ENCODE results near the gene TMEM253.

Gene TMEM253

GRCh38 chr14:21068521-21069387, 32.1 kb upstream of the TMEM253 start:
- Mint-ChIP-seq H3K27me3 (peaks cover 46% of the 10 kb centered on the region), H3K4me1 (peaks cover 27% of the 10 kb centered on the region), H3K27ac (no peak overlapping the region), H3K36me3 (no peaks in the 10 kb centered on the region), H3K4me3 (peak overlapping the region; percentile 80), H3K9me3 (no peaks in the 10 kb centered on the region)

DNA sequence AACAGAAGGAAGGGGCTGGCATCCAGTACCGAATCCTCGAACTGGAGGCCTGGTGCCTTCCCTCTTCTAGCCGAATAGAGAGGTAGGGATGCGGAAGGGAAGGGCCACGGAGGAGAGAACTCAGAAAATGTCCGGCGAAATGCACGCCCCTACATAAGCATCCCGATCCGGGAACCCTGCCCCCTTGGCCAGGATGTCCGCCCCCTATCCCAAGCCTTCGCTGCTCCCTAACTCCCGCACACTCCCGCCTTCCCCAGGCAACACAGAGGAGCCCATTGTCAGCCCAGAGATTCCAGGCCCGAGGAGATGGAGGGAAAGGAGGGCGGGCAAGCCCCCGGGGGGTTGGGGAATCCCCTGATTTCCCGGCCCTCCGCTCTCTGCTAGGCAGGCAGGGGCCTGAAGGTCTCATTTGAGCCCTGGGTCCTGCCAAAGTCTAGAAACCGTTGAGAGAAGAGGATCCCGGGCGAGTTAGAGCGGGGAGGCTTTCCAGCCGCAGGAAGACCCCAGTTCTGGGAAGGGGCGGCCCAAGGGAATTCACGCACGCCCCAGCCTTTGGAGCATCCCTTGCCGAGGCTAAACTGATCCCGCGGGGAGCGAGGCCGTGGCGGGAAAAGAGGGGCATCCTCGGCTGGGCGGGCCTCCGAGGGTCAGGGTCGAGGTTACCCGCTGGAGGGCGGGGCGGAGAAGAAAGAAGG, 31.3 kb upstream of the TMEM253 start:
- Mint-ChIP-seq H3K4me1 (peaks cover 27% of the 10 kb centered on the region), H3K4me3 (peak overlapping the region; percentile 80), H3K9me3 (no peaks in the 10 kb centered on the region), H3K27me3 (peaks cover 46% of the 10 kb centered on the region), H3K27ac (no peak overlapping the region), H3K36me3 (no peaks in the 10 kb centered on the region)

DNA sequence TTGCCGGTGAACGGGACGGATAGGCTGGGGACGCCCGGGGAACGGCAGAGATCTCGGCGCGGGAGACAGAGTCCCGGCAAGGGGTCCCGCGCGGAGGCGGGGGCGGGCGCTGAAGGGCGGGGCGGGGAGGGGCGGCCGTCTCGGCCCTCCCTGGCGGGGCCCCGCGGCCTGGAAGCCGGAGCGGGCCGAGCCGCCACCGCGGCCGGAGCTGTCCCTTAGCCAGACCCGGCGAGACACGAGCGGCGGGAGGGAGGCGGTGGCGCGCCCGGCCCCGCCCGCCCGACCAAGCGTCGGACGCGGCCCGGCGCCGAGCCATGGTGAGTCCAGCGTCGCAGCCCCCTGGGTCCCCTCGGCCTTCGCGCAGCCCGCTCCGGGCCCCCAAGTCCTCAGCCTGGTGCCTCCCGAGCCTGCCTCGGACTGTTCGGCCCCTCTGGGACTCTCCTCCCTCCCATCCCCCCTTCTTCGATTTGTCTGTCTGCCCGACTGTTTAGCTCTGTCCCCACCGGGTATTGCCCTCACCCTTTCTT, 30.7 kb upstream of the TMEM253 start, which contains the start of gene ARHGEF40:
TSS of gene ARHGEF40 (plus strand) at position 222 of the 527 bp plus-strand sequence. CDS start at position 315, 93 bp downstream.
- H3K36me3 Mint-ChIP-seq = no peaks in the 10 kb centered on the region
- H3K27me3 Mint-ChIP-seq = peaks cover 44% of the 10 kb centered on the region
- peak within 1 kb of the TSS; percentile 85 for H3K4me3 Mint-ChIP-seq
- peak within 1 kb of the TSS; percentile 41 for H3K27ac Mint-ChIP-seq
- peaks cover 27% of the 10 kb centered on the region for H3K4me1 Mint-ChIP-seq
- H3K9me3 Mint-ChIP-seq = no peaks in the 10 kb centered on the region

DNA sequence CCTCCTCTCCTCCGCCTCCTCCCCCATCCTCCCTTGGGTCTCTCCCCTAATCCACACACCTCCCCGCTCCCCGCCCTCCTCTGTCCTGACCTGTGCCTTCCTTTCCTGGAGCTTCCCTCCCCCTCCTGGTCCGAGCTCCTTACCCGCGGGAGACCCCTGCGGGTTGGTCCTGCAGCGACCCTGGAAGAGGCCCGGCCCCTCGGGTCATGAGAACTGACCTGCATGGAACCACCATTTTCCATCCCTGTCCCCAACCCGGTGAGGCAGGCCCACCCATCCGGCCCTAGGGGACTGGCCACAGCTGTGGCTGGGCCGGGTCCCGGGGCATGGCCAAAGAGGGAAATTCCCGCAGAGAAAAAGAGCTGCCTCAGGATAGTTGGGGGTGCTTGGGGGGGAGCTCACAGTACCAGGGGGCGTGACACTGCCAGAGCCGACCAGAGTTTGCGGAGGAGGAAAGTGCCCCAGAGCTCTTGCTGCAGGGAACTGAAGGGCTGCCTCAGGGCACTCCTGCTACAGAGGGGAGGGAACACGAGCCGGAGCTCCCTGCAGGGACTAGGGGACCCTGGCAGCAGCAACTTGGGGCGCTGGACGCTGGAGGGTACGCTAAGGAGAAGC, 30.1 kb upstream of the TMEM253 start:
- Mint-ChIP-seq H3K4me1 (peaks cover 27% of the 10 kb centered on the region), H3K9me3 (no peaks in the 10 kb centered on the region), H3K27me3 (peaks cover 39% of the 10 kb centered on the region), H3K36me3 (no peaks in the 10 kb centered on the region), H3K4me3 (peak overlapping the region; percentile 85), H3K27ac (peak overlapping the region; percentile 41)

DNA sequence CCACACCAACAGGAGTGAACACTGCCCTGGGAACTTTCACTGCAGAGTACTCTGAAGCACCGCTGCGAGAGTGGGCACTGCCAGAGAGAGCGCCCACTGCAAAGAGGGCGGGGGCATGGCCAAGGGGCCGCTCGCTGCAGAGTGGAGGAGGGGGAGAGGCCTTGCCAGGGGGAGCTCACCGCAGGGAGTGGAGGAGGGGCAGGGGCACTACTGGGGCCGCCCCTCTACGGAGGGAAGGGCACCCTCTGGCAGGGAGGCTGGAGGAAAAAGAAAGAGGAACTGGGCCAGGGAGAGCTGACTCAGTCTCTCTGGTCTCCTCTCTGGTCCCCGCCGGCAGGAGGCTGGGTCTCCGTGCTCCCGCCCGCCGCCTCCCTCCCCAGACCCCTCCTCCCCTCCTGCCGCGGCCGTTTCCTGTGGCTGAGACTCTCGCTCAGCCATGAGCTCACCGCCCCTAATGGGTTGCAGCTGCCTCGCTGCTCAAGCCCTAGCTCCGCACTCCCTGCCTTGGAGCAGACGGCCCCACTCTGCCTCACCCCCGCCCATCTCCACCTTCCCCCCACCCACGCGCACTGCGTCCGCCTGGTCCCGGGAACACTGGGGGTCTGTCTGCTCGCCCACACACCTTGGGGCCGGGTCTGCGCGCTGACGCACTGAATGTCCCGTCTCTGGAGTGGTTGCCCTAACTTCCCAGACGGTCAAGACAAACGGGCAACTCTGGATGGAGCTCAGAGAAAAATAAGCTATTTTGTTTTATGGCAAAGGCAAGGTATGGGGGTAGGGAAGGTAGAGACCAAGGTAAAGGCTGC, 29.4 kb upstream of the TMEM253 start:
- H3K36me3 Mint-ChIP-seq = no peaks in the 10 kb centered on the region
- no peak overlapping the region for H3K27ac Mint-ChIP-seq
- H3K27me3 Mint-ChIP-seq = peaks cover 37% of the 10 kb centered on the region
- H3K4me3 Mint-ChIP-seq = peak overlapping the region; percentile 85
- H3K4me1 Mint-ChIP-seq = peaks cover 27% of the 10 kb centered on the region
- no peaks in the 10 kb centered on the region for H3K9me3 Mint-ChIP-seq

DNA sequence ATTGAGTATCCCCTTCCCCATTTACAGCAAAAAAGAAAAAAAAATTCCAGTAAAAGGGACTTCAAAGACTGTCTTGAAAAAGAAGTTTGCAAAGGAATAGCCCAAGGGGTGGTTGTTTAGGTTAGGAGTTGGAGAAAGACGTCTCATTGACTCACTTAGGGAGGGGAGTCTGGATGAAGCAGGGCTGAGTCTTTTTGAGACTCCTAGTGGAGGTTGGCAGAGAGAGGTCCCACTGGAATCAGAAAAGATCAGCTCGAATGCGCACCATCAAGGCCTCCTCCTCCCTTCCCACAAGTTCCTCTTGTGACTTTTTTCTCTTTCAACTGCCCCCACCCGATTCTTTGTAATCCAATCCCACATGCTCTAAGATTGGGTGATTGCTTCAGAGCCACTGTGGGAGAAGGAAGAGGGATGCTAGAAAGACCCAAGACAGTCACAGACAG, 28.8 kb upstream of the TMEM253 start:
- Mint-ChIP-seq H3K9me3 (no peaks in the 10 kb centered on the region), H3K4me3 (peak overlapping the region; percentile 55), H3K4me1 (peaks cover 27% of the 10 kb centered on the region), H3K27me3 (peaks cover 33% of the 10 kb centered on the region), H3K27ac (no peak overlapping the region), H3K36me3 (no peaks in the 10 kb centered on the region)

DNA sequence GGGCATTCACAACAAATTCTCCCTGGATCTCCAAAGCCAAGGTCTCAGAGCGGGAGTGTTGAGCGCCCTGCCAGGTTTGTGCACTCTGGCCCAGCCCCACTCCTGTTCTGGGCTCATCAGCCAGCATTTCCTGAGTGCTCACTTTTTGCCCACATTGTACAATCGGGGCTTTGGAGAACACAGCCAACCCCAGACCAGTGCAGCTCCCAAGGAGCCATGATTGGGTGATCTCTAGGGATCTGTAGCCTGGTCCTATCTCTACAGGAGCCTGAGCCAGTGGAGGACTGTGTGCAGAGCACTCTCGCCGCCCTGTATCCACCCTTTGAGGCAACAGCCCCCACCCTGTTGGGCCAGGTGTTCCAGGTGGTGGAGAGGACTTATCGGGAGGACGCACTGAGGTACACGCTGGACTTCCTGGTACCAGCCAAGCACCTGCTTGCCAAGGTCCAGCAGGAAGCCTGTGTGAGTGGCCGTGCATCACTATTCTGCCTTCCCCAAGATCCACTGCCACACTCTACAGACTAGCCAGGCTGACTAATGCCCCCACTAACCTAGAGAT, 28.0 kb upstream of the TMEM253 start:
- Mint-ChIP-seq H3K36me3 (no peaks in the 10 kb centered on the region), H3K9me3 (no peaks in the 10 kb centered on the region), H3K4me1 (peaks cover 27% of the 10 kb centered on the region), H3K4me3 (no peak overlapping the region), H3K27ac (no peak overlapping the region), H3K27me3 (peaks cover 28% of the 10 kb centered on the region)

DNA sequence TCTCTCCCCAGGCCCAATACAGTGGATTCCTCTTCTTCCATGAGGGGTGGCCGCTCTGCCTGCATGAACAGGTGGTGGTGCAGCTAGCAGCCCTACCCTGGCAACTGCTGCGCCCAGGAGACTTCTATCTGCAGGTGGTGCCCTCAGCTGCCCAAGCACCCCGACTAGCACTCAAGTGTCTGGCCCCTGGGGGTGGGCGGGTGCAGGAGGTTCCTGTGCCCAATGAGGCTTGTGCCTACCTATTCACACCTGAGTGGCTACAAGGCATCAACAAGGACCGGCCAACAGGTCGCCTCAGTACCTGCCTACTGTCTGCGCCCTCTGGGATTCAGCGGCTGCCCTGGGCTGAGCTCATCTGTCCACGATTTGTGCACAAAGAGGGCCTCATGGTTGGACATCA, 26.9 kb upstream of the TMEM253 start:
- H3K36me3 Mint-ChIP-seq = no peaks in the 10 kb centered on the region
- H3K27me3 Mint-ChIP-seq = peaks cover 21% of the 10 kb centered on the region
- no peaks in the 10 kb centered on the region for H3K9me3 Mint-ChIP-seq
- H3K4me3 Mint-ChIP-seq = no peak overlapping the region
- no peak overlapping the region for H3K27ac Mint-ChIP-seq
- H3K4me1 Mint-ChIP-seq = peaks cover 20% of the 10 kb centered on the region

DNA sequence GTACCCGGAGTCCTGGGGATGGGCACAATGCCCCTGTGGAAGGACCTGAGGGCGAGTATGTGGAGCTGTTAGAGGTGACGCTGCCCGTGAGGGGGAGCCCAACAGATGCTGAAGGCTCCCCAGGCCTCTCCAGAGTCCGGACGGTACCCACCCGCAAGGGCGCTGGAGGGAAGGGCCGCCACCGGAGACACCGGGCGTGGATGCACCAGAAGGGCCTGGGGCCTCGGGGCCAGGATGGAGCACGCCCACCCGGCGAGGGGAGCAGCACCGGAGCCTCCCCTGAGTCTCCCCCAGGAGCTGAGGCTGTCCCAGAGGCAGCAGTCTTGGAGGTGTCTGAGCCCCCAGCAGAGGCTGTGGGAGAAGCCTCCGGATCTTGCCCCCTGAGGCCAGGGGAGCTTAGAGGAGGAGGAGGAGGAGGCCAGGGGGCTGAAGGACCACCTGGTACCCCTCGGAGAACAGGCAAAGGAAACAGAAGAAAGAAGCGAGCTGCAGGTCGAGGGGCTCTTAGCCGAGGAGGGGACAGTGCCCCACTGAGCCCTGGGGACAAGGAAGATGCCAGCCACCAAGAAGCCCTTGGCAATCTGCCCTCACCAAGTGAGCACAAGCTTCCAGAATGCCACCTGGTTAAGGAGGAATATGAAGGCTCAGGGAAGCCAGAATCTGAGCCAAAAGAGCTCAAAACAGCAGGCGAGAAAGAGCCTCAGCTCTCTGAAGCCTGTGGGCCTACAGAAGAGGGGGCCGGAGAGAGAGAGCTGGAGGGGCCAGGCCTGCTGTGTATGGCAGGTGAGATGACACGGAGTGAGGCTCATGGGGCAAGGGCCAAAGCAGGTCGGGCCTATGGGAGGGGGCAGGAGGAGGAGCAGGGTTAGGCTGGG, 26.2 kb upstream of the TMEM253 start:
- H3K27ac Mint-ChIP-seq = no peak overlapping the region
- no peak overlapping the region for H3K4me3 Mint-ChIP-seq
- H3K36me3 Mint-ChIP-seq = no peaks in the 10 kb centered on the region
- H3K9me3 Mint-ChIP-seq = no peaks in the 10 kb centered on the region
- peaks cover 14% of the 10 kb centered on the region for H3K27me3 Mint-ChIP-seq
- peaks cover 13% of the 10 kb centered on the region for H3K4me1 Mint-ChIP-seq

- Mint-ChIP-seq H3K36me3 (no peaks in the 10 kb centered on the region), H3K9me3 (no peaks in the 10 kb centered on the region), H3K27me3 (peaks cover 11% of the 10 kb centered on the region), H3K27ac (no peak overlapping the region), H3K4me1 (peaks cover 10% of the 10 kb centered on the region), H3K4me3 (no peak overlapping the region)
Observed at GRCh38 chr14:21075719-21076437, 25.0 kb upstream of the TMEM253 start.

DNA sequence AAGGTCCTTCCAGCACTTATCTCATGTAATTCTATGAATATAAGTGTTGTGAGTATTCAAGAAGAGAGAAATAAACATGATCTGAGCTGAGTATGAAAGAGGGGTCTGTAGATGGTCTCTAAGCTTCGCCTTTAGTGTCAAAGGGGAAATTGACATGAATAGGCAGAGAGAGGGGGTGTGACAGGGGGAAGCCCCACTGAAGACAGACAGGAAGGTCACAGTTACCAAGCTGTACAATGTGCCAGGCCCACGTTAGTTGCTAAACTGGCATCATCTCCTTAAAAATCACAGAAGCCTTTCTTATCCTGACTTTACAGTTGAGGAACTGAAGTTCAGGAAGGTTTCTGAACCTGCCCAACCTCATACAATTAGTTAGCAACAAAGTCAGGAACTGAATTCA, 23.2 kb upstream of the TMEM253 start:
- peaks cover 3% of the 10 kb centered on the region for H3K27me3 Mint-ChIP-seq
- H3K4me3 Mint-ChIP-seq = no peak overlapping the region
- H3K27ac Mint-ChIP-seq = no peak overlapping the region
- H3K36me3 Mint-ChIP-seq = no peaks in the 10 kb centered on the region
- no peaks in the 10 kb centered on the region for H3K9me3 Mint-ChIP-seq
- no peaks in the 10 kb centered on the region for H3K4me1 Mint-ChIP-seq

GRCh38 chr14:21078287-21078686, 22.6 kb upstream of the TMEM253 start:
- H3K9me3 Mint-ChIP-seq = no peaks in the 10 kb centered on the region
- H3K4me1 Mint-ChIP-seq = no peaks in the 10 kb centered on the region
- H3K4me3 Mint-ChIP-seq = no peak overlapping the region
- H3K27ac Mint-ChIP-seq = no peak overlapping the region
- H3K27me3 Mint-ChIP-seq = peaks cover 1% of the 10 kb centered on the region
- H3K36me3 Mint-ChIP-seq = no peaks in the 10 kb centered on the region

DNA sequence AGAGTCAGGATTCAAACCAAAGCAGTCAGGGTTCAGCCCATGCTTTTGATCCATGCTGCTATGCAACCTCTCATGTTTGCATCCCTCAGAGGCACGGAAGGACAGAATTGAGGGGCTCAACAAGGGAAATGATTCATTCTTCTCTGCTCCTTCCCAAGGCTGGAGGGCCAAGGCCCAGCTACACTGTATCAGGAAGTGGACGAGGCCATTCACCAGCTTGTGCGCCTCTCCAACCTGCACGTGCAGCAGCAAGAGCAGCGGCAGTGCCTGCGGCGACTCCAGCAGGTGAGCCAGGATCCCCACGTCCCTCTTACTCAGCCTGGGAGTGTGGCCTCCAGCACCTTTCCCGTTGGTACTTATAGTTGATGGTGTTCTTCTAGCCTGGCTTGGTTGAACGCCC, 22.1 kb upstream of the TMEM253 start:
- no peak overlapping the region for H3K27ac Mint-ChIP-seq
- no peak overlapping the region for H3K4me3 Mint-ChIP-seq
- H3K27me3 Mint-ChIP-seq = no peaks in the 10 kb centered on the region
- no peaks in the 10 kb centered on the region for H3K4me1 Mint-ChIP-seq
- H3K36me3 Mint-ChIP-seq = no peaks in the 10 kb centered on the region
- H3K9me3 Mint-ChIP-seq = no peaks in the 10 kb centered on the region
